HG02610 (cell line): ENCODE results near the gene RELL2.

Source experiments
- ATAC-seq: cut with Tn5 transposase; IDR thresholded peaks from one replicate; pipeline ENCODE4 v1.9.1; 2021; ENCODE audit warnings: mild to moderate bottlenecking, moderate library complexity; ENCODE audit not compliant: unreplicated experiment

The RELL2 gene

DNA sequence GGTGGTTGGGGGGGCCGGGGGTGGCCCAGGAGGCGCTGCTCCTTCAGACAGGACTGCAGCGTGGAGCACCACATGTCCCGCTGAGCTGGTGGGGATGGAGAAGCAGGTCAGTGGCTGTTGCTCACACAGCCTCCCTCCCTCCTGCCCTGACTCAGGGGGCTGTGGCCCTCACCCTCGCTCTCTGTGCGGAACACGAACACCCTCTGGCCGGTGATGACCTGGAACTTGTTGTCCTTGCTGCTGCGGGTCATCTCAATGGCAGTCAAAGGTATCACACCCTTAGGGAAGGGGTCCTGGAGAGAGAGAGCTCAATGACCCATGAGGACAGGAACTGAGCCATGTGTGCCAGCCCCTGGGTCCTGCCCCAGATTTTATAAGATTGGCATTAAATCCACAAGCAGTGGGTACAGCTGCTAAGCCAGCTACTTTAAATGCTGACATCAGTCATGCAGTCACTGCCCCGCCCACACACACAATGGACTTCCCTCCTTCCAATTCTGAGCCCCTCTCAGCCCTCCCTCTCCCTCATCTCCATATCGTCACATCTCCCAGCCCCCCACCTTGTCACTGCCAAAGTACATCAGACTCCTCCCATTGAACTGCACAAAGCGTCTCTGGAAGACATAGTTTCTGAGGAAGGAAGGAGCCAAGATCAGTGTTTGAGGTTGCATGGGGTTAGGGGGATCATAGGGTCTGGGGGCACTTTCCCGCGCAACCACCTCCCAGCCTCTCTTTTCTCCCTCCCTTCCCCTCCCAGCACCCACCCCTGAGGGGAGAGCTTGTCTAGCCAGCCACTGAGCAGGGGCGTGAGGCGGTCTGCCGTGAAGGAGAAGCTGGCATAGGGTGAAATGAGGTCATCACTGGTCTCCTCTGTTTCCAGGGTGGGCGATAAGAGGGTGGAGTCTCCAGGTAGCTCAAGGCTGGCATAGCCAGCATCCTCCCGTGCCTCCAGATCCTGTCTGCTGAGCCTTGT lies 36.3 kb downstream of the RELL2 start:
- no peak for ATAC-seq

DNA sequence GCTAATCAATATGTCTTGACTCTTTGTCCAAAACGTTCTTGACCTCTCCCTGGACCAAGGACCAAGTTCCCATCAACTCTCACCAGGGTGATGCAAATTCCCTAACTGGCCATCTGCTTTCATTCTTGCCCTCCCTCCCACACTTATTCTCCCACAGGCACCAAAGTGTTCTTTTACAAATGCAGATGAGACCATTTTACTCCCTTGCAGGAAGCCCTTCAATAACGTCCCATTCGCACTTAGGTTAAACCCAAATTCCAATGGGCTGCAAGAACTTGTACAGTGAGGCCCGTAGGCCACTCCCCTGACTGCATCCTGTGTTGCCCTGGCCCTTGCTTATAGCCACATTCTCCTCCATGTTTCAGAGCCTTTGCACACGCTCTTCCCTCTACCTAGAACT lies 38.0 kb downstream of the RELL2 start:
- ATAC-seq, result no peak

DNA sequence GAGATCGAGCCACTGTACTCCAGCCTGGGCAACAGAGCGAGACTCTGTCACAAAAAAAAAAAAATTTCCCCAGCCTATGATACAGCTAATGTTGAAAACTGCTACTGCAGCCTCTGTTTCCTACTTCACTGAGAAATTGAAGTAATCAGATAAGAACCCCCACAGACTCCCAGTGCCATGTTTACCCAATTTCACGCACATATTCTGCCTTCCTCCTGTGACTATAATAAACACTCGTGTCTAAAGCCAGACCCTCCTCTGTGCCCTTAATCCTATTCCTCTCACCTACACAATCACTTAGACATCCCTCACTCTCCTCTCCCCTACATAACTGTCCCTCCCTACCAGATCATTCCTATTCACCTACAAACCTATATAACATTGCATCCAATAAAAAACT lies 38.9 kb downstream of the RELL2 start:
- ATAC-seq, result no peak

DNA sequence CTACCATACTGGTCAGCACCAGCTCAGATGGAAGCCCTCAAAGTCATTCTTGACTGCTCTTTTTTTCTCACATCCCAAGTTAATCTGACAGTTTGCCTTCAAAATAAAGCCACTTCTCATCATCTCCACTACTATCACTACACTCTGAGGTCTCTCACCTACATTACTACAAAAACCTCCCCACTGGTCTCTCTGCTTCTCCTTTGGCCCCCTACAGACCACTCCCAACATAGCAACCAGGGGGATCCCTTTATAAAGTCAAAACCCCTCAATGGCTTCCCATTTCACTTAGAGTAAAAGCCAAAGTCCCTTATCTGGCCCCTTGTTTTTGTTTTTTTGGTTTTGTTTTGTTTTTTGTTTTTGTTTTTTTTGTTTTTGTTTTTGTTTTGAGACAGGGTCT lies 40.6 kb downstream of the RELL2 start:
- ATAC-seq, result no peak

DNA sequence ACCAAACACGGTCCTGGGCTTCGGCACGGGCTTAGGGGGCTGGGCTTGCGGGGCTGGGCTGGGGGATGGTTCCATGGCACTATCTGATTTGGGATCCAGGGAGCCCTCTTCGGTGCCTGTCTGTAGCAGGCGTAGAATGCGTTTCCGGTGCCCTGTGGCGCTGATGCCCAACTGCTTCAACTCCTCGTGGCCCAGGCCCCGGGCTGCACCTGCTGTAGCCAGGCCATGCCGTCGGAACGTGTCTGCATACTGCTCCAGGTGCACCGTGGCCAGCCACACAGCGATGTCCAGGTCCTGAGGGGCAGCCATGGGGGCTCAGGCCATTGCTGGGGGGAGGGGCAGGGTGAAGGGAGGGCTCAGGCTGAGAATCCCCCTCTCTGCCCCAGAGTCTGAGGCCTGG lies 43.4 kb downstream of the RELL2 start:
- no peak for ATAC-seq

DNA sequence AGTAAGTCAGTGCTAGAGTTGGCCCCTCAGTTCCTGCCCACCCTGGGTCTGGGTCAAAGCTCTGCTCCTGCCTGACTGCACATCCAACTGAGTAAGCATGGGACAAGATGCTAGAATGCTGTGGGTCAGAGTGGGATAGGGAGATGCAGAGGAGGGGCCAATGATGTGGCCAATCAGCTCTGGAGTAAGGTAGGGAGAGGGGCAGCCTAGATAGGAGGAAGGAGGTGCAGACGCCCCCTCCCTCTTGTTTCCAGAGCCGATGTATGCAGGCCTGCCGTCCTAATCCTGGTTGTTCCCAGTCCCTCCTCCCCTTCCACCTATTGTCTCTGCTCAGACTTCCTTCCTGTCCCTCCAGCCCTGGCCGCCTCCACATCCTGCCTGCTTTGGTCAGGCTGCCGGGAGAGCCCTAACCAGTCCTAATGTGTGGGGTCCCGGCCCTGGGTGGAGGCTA lies 44.0 kb downstream of the RELL2 start:
- ATAC-seq, result no peak

DNA sequence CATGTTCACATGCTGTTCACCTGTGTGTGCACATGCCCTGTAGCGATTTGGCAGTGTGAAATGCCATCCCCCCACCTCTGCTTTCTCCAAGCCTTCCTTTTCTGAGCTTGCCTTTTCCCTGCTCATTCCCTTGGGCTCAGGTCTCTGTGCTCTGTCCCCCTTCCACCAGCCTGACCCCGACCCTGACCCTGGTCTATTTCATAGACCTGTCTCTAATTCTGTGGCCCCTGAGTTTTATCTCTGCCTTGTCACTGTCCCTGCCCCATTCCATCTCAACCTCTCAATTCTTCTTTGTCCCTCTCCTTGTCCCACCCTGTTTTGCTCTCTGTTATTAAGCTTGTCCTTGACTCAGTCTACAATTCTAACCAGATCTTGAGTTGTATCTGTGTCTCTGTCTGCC lies 44.5 kb downstream of the RELL2 start:
- no peak for ATAC-seq

DNA sequence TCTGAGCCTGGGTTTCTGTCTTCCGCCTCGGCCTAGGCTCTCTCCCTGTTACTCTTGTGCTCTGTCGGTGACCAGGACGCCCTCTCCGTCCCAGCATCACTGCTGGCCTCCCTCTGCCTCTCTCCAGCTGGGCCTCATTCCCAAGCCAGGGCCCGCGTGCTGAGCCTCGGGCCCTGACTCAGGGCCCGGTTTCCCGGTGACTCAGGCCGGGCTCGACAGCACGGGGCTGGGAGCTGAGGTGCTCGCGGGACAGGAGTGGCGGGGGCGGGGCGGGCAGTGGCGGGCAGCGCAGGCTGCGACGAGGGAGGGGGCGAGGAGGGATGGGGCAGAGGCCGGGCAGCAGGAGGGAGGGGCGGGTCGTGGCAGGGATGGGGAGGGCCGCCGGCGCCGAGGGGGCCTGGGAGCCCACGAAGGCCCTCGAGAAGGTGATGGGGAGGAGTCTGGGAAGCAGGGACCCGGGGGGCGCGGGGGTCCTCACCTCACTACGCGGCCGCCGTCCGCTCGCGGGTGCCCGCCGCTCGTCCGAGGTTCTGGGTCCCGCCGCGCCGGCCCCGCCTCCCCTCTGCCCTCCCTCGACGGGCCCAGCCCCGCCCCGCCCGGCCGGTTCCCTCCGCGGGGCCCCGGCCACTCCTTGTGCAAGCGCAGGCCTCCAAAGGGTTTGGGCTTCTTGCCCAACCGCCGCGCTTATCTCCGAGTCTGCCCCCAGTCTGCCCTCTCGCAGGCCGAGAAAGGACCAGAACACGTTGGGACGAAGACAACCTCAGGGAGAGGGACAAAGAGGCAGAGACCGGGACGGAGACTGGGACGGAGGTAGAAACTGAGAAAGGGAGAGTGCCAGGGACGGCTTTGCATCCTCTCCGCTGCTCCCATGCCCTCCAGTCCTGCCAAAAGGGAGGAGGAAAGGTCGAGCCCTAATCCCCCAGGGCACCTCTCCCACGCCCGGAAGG lies 45.2 kb downstream of the RELL2 start, which contains the start of gene ARAP3:
Gene ARAP3 (minus strand): TSS at position 536 of the 947 bp plus-strand sequence. CDS start 1,744 bp downstream, outside the sequence.
- ATAC-seq, result no peak

DNA sequence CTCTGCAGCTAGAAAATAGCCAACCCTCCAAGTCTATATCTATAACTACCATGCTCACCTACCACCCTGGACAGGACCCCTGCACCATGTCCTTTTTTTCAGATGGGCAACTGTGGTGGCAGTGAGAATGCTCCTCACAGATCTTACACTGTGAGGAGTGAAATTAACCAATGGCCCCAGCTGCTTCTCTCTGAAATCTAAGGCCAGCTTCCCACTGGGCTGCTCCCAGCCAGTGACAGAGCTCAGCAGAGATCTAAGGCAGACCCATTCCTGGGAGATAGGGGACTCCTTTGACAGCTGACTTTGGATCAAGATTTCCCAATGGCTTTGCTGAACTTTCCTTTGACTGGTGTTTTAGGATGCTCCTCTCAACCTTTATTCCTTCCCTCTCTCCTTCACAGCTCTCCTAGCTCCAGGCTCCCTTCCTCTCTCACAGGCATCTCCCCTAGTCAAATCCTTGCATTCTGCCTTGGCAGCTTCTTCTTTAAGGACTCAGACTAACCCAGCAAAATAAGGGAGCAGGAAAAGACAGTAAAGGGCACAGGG lies 46.9 kb downstream of the RELL2 start:
- ATAC-seq, result no peak

DNA sequence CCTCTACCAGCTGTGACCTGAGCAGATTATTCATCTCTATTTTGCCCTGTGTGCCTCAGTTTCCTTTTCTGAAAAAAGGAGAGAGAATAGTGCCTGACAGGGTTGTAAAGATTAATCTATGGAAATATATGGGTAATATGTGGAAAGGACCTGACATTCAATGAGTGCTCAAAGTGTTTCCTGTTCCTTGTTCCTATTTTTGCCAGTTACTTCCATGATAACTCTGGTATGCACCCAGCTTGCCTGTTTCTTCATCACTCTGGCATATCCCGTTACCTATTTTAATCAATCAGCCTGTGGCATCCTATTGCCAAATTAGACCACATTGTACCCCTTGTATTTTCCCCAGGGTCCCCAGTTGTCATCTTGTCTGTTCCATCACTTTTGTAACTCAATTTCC lies 48.8 kb downstream of the RELL2 start:
- ATAC-seq, result no peak

DNA sequence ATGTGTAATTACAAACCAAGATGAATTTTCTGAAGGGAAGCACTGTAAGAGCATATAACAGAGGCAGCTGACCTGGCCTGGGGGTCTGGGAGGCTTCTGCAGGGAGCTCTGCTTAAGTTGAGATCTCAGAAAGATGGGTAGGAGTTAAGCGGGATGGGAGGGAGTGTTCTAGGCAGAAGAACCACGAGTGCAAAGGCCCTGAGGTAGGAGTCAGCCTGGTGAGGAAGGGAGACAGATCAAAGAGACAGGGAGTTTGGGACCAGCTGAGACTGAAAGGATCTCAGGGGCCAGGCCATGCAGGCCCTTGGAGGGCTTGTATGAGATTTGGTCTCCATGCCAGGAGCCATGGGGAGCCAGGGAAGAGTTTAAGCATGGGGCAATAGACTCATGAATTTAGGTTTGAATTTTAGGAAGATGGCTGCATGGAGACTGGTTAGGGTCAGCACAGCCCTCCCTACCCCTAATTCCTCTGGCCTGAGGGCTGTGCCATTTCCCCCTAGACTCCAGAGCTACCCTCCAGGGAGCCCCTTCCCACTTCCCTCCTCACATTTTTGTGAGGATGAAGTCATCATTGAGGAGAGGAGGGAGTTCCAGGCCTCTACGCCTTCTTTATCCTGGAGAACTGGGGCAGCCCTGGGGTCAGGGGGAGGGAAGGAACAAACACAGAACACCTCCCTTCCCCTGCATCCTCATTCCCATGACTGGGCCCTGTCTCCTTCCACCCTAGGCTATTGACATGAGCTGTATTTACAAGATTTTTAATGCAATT lies 50.0 kb downstream of the RELL2 start:
- no peak for ATAC-seq
